Measurements from ENCODE around the gene CLCN2.

The CLCN2 gene

DNA sequence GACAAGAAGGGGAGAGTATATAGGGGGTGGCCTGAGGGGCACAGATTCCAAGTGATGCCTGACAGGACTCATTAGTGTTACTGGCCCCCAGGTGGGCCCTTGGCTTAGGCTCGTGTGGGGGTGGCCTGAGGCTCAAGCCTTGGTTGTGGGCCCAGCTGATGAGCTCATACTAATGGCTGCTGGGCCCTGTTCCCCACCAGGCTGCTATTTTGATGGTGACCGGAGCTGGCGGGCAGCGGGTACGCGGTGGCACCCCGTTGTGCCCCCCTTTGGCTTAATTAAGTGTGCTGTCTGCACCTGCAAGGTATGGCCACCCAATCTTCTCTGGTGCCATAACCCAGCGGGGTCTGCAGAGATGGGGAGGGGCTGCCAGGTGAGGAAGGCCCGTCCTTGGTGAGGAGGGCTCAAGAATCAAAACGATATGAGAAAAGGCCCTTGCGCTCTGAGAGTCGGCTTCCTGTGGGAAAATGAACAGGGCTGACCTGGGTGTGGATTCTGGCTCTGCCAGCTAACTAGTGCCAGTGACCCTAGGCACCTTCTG is 25.8 kb upstream of the CLCN2 start:
- Histone ChIP-seq H3K9me3 (ENCODE audit: insufficient read depth, low read depth, low read length) (no peaks in the 10 kb centered on the region), H3K27ac (ENCODE audit: low read length) (no peak overlapping the region), H3K36me3 (ENCODE audit: insufficient read depth, low read depth, low read length) (no peaks in the 10 kb centered on the region), H3K27me3 (ENCODE audit: insufficient read depth, low read length) (peaks cover 17% of the 10 kb centered on the region), H3K9ac (ENCODE audit: low read depth, low read length) (no peak overlapping the region), H3K4me1 (ENCODE audit: insufficient read depth, low read length) (no peaks in the 10 kb centered on the region), H3K4me3 (ENCODE audit: low read length) (no peak overlapping the region)

DNA sequence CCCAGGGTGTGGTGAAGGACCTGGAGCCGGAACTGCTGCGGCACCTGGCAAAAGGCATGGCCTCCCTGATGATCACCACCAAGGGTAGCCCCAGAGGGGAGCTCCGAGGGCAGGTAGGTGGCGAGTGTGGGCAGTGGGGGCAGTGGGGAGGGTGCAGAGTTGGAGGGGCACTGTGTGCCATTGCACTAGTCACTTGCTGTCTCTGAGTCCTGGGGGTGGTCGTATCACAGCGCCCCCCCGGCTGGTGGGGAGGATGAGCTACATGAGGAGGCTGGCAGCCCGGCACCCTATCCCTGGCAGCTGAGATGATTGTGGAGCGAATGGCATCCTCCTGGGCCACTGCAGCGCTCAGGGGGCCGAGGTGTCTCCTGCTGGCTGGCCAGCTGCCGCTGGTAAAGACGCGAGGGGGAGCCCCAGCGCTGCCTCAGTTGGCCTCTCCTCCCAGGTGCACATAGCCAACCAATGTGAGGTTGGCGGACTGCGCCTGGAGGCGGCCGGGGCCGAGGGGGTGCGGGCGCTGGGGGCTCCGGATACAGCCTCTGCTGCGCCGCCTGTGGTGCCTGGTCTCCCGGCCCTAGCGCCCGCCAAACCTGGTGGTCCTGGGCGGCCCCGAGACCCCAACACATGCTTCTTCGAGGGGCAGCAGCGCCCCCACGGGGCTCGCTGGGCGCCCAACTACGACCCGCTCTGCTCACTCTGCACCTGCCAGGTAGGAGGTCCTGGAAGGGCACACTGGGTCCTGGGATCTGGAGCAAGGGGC is 24.8 kb upstream of the CLCN2 start:
- H3K36me3 ChIP-seq (ENCODE audit: insufficient read depth, low read depth, low read length) = no peaks in the 10 kb centered on the region
- H3K27ac ChIP-seq (ENCODE audit: low read length) = no peak overlapping the region
- H3K27me3 ChIP-seq (ENCODE audit: insufficient read depth, low read length) = peaks cover 27% of the 10 kb centered on the region
- no peaks in the 10 kb centered on the region for H3K4me1 ChIP-seq (ENCODE audit: insufficient read depth, low read length)
- no peak overlapping the region for H3K4me3 ChIP-seq (ENCODE audit: low read length)
- H3K9ac ChIP-seq (ENCODE audit: low read depth, low read length) = no peak overlapping the region
- no peaks in the 10 kb centered on the region for H3K9me3 ChIP-seq (ENCODE audit: insufficient read depth, low read depth, low read length)

DNA sequence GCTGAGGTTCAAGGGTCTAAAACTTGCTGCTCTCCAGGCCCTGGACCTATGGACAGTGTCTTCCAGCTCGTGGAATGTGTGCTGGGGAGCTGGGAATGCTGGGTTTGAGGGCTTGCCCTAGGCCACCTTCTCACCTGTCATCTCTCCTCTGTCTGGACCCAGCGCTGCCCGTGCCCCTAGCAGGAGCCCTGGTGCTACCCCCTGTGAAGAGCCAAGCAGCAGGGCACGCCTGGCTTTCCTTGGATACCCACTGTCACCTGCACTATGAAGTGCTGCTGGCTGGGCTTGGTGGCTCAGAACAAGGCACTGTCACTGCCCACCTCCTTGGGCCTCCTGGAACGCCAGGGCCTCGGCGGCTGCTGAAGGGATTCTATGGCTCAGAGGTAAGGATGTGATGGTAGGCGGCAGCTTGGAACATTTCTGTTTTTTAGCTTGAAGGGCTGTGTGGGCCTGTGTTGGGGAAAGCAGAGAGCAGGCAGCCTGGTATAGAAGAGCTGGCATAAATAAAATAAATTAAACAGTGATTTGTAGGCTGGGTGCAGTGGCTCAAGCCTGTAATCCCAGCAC is 23.5 kb upstream of the CLCN2 start:
- Histone ChIP-seq H3K27me3 (ENCODE audit: insufficient read depth, low read length) (peaks cover 35% of the 10 kb centered on the region), H3K27ac (ENCODE audit: low read length) (no peak overlapping the region), H3K4me1 (ENCODE audit: insufficient read depth, low read length) (peaks cover 4% of the 10 kb centered on the region; the same call in 1 of the 2 replicates), H3K9ac (ENCODE audit: low read depth, low read length) (no peak overlapping the region), H3K36me3 (ENCODE audit: insufficient read depth, low read depth, low read length) (no peaks in the 10 kb centered on the region), H3K9me3 (ENCODE audit: insufficient read depth, low read depth, low read length) (no peaks in the 10 kb centered on the region; the same call in 1 of the 2 replicates), H3K4me3 (ENCODE audit: low read length) (no peak overlapping the region)

DNA sequence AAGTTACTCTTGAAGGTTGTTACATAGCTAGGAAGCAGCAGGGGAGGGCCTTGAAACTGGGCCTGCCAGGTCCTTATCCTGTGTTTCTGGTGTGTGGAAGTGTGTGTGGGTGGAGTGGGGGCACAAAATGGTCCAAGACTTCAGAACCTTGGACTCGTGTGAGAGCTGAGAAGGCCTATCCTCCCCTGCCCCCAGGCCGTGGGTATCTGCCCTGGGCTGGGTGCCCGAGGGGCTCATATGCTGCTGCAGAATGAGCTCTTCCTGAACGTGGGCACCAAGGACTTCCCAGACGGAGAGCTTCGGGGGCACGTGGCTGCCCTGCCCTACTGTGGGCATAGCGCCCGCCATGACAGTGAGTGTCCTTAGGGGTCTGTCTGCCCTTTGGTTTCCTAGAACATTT is 22.9 kb upstream of the CLCN2 start:
- H3K27ac ChIP-seq (ENCODE audit: low read length) = no peak overlapping the region
- no peaks in the 10 kb centered on the region for H3K36me3 ChIP-seq (ENCODE audit: insufficient read depth, low read depth, low read length)
- H3K27me3 ChIP-seq (ENCODE audit: insufficient read depth, low read length) = peaks cover 38% of the 10 kb centered on the region
- H3K4me3 ChIP-seq (ENCODE audit: low read length) = no peak overlapping the region
- no peak overlapping the region for H3K9ac ChIP-seq (ENCODE audit: low read depth, low read length)
- peaks cover 4% of the 10 kb centered on the region; the same call in 1 of the 2 replicates for H3K4me1 ChIP-seq (ENCODE audit: insufficient read depth, low read length)
- no peaks in the 10 kb centered on the region; the same call in 1 of the 2 replicates for H3K9me3 ChIP-seq (ENCODE audit: insufficient read depth, low read depth, low read length)

DNA sequence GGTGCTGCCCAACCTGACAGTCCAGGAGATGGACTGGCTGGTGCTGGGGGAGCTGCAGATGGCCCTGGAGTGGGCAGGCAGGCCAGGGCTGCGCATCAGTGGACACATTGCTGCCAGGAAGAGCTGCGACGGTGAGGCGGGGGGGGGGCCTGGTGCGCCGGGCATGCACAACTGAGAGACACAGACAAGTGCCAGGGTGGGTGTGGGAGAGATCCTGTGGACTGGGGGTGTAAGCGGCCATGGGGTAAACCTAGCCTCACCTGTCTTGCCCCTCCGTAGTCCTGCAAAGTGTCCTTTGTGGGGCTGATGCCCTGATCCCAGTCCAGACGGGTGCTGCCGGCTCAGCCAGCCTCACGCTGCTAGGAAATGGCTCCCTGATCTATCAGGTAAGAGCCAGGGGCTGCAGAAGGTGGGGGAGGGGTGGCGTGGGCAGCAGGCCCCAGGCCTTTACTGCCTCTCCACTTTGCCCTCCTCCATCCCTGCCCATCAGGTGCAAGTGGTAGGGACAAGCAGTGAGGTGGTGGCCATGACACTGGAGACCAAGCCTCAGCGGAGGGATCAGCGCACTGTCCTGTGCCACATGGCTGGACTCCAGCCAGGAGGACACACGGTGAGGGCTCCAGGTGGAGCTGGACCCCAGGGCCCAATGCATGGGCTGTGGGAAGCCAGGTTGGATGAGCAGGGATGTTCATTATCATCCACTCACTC is 21.8 kb upstream of the CLCN2 start:
- no peaks in the 10 kb centered on the region; the same call in 1 of the 2 replicates for H3K9me3 ChIP-seq (ENCODE audit: insufficient read depth, low read depth, low read length)
- H3K9ac ChIP-seq (ENCODE audit: low read depth, low read length) = no peak overlapping the region
- H3K36me3 ChIP-seq (ENCODE audit: insufficient read depth, low read depth, low read length) = no peaks in the 10 kb centered on the region
- no peak overlapping the region for H3K4me3 ChIP-seq (ENCODE audit: low read length)
- no peak overlapping the region for H3K27ac ChIP-seq (ENCODE audit: low read length)
- peaks cover 49% of the 10 kb centered on the region for H3K27me3 ChIP-seq (ENCODE audit: insufficient read depth, low read length)
- peaks cover 10% of the 10 kb centered on the region; the same call in 1 of the 2 replicates for H3K4me1 ChIP-seq (ENCODE audit: insufficient read depth, low read length)

DNA sequence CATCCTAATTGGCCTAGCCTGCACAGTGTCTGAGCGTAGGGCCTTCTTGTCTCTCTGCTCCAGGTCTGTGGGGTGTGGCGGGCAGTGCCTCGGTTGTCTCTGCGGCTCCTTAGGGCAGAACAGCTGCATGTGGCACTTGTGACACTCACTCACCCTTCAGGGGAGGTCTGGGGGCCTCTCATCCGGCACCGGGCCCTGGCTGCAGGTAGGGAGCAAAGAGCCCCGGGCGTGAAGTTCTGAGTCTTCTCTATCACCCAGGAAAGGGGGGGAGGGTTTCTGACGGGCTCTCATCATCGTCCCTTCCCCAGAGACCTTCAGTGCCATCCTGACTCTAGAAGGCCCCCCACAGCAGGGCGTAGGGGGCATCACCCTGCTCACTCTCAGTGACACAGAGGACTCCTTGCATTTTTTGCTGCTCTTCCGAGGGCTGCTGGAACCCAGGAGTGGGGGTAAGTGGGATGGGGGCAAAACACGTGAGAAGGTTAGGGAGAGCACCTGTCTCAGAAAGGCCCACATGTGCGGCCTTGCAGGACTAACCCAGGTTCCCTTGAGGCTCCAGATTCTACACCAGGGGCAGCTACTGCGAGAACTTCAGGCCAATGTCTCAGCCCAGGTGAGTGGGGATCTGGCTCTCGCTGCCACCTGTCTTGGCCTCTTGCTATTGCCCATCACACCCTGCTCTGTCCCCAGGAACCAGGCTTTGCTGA is 21.1 kb upstream of the CLCN2 start:
- Histone ChIP-seq H3K4me3 (ENCODE audit: low read length) (no peak overlapping the region), H3K4me1 (ENCODE audit: insufficient read depth, low read length) (peaks cover 17% of the 10 kb centered on the region; the same call in 1 of the 2 replicates), H3K9me3 (ENCODE audit: insufficient read depth, low read depth, low read length) (no peaks in the 10 kb centered on the region; the same call in 1 of the 2 replicates), H3K36me3 (ENCODE audit: insufficient read depth, low read depth, low read length) (no peaks in the 10 kb centered on the region), H3K27me3 (ENCODE audit: insufficient read depth, low read length) (peaks cover 56% of the 10 kb centered on the region), H3K27ac (ENCODE audit: low read length) (no peak overlapping the region), H3K9ac (ENCODE audit: low read depth, low read length) (no peak overlapping the region)

DNA sequence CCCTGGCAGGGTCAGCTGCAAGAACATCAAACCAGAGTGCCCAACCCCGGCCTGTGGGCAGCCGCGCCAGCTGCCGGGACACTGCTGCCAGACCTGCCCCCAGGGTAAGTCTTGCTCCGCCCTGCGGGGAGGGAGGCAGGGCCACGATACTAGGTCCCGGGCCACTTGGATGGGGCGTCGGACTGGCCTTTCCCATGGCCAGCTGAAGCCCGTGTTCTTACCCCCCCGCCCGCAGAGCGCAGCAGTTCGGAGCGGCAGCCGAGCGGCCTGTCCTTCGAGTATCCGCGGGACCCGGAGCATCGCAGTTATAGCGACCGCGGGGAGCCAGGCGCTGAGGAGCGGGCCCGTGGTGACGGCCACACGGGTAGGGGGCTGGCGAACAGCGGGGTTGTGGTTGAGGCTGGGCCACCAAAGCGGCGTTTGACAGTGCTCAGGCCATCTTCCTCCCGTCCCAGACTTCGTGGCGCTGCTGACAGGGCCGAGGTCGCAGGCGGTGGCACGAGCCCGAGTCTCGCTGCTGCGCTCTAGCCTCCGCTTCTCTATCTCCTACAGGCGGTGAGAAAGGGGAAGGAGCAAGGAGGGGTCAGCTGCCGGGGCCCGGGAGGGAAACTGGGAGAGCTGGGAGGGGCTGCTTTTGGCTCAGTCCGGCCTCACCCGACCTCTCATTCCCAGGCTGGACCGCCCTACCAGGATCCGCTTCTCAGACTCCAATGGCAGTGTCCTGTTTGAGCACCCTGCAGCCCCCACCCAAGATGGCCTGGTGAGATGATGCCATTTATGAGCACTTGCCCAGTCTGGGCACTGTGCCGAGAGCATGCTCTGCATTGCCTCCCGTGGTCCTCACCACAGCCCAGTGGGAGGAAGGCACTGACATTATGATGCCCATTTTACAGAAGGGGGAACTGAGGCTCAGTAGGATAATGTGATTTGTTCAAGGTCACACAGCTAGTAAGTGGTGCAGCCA is 20.1 kb upstream of the CLCN2 start:
- no peak overlapping the region for H3K9ac ChIP-seq (ENCODE audit: low read depth, low read length)
- peaks cover 19% of the 10 kb centered on the region; the same call in 1 of the 2 replicates for H3K4me1 ChIP-seq (ENCODE audit: insufficient read depth, low read length)
- H3K36me3 ChIP-seq (ENCODE audit: insufficient read depth, low read depth, low read length) = no peaks in the 10 kb centered on the region
- H3K9me3 ChIP-seq (ENCODE audit: insufficient read depth, low read depth, low read length) = no peaks in the 10 kb centered on the region; the same call in 1 of the 2 replicates
- H3K27me3 ChIP-seq (ENCODE audit: insufficient read depth, low read length) = peaks cover 62% of the 10 kb centered on the region
- no peak overlapping the region for H3K27ac ChIP-seq (ENCODE audit: low read length)
- H3K4me3 ChIP-seq (ENCODE audit: low read length) = peak overlapping the region; percentile 65; the same call in 1 of the 2 replicates

DNA sequence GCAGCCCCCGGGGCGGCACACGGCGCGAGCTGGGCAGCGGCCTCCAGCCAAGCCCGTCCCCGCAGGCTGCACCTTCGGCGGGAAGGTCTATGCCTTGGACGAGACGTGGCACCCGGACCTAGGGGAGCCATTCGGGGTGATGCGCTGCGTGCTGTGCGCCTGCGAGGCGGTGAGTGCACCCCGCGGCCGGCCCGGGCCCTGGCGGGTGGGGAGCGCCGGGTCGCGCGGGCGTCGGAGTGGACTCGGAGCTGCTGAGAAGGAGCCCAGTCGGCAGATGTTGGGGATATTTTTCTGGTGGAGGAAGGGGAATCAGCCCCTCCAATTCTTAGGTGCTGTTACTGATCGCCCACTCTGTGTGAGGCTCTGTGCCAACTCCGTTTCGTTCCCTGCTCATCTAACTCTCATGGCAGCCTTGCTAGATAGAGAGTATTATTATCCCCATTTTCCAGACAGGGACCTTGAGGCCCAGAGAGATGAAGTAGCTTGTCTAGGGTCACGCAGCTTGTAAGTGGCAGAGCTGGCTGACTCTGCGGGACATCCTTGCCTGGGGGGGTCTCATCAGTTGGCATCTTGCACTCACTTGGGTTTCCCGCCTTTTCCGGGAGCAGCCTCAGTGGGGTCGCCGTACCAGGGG is 19.3 kb upstream of the CLCN2 start:
- Histone ChIP-seq H3K9ac (ENCODE audit: low read depth, low read length) (no peak overlapping the region), H3K27ac (ENCODE audit: low read length) (no peak overlapping the region), H3K9me3 (ENCODE audit: insufficient read depth, low read depth, low read length) (no peaks in the 10 kb centered on the region; the same call in 1 of the 2 replicates), H3K36me3 (ENCODE audit: insufficient read depth, low read depth, low read length) (no peaks in the 10 kb centered on the region), H3K27me3 (ENCODE audit: insufficient read depth, low read length) (peaks cover 63% of the 10 kb centered on the region), H3K4me3 (ENCODE audit: low read length) (peak overlapping the region; percentile 65), H3K4me1 (ENCODE audit: insufficient read depth, low read length) (peaks cover 19% of the 10 kb centered on the region; the same call in 1 of the 2 replicates)

DNA sequence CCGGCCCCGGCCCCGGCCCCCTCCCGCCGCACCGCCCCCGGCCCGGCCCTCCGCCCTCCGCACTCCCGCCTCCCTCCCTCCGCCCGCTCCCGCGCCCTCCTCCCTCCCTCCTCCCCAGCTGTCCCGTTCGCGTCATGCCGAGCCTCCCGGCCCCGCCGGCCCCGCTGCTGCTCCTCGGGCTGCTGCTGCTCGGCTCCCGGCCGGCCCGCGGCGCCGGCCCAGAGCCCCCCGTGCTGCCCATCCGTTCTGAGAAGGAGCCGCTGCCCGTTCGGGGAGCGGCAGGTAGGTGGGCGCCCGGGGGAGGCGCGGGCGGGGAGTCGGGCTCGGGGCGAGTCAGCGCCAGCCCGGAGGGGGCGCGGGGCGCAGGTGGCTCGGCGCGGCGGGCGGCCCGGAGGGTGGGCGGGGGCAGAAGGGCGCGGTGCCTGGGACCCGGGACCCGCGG is 18.8 kb upstream of the CLCN2 start:
- Histone ChIP-seq H3K9ac (ENCODE audit: low read depth, low read length) (no peak overlapping the region), H3K27me3 (ENCODE audit: insufficient read depth, low read length) (peaks cover 68% of the 10 kb centered on the region), H3K36me3 (ENCODE audit: insufficient read depth, low read depth, low read length) (no peaks in the 10 kb centered on the region), H3K27ac (ENCODE audit: low read length) (no peak overlapping the region), H3K9me3 (ENCODE audit: insufficient read depth, low read depth, low read length) (no peaks in the 10 kb centered on the region; the same call in 1 of the 2 replicates), H3K4me3 (ENCODE audit: low read length) (peak overlapping the region; percentile 65; the same call in 1 of the 2 replicates), H3K4me1 (ENCODE audit: insufficient read depth, low read length) (peaks cover 19% of the 10 kb centered on the region; the same call in 1 of the 2 replicates)

Data from iPS-20b (cell line).